ENCODE results near the gene XRCC5. TPM values are rescaled to one million over a fixed set of nuclear protein-coding genes. Genes with fewer than 3 reads are reported as not detected.
"Not testable (repeated sequence)": the region's sequence is repeated elsewhere in the genome, so short reads cannot be mapped to it uniquely, and the experiment has no call there.

XRCC5 gene
- total and polyA plus RNA-seq, 2 donors (not counting 1 experiment from before 2014, with no cell fraction given), result 45.5 to 198 TPM

GRCh38 chr2:216080048-216080447 lies 29.1 kb upstream of the XRCC5 start:
- H2AFZ ChIP-seq (ENCODE audit: insufficient read depth, low read depth, low read length, poor library complexity, severe bottlenecking); H3K27ac ChIP-seq (ENCODE audit: low read length in 2 of 2); H3K27me3 Mint-ChIP-seq; H3K4me3 ChIP-seq (ENCODE audit: control extremely low read depth in 1 of 5, extremely low read depth in 1 of 5, insufficient read depth in 1 of 5, low read depth in 2 of 5, low read length in 4 of 5); H3K27ac Mint-ChIP-seq; H3K4me2 ChIP-seq (replicated peaks; ENCODE audit: low read depth, low read length, poor library complexity, severe bottlenecking); ATAC-seq (ENCODE audit: low read depth); H3K9me3 Mint-ChIP-seq (ENCODE audit: insufficient read depth); H3K36me3 ChIP-seq (replicated peaks in 1 of 2; ENCODE audit: control extremely low read depth in 1 of 2, control insufficient read depth in 1 of 2, extremely low read depth in 1 of 2, insufficient read depth in 2 of 2, low read length in 1 of 2); H3K9ac ChIP-seq (ENCODE audit: low read length); H4K20me1 ChIP-seq (ENCODE audit: control insufficient read depth, insufficient read depth, low read length, poor library complexity, severe bottlenecking); DNase-seq; POLR2A ChIA-PET; H3K27me3 ChIP-seq (replicated peaks in 1 of 4; ENCODE audit: control extremely low read depth in 1 of 4, control insufficient read depth in 3 of 4, insufficient read depth in 4 of 4, low read length in 3 of 4); H3K9me3 ChIP-seq (ENCODE audit: control extremely low read depth in 1 of 3, control insufficient read depth in 2 of 3, insufficient read depth in 1 of 3, low read length in 2 of 3): not testable (repeated sequence)
- CTCF ChIA-PET, result interaction anchor here (2.4 kb wide), 1 partner anchor 47 kb away, joined by 17 read pairs; no protein-coding TSS in a partner anchor
- 100% methylated on average over 5 of the region's 10 CpGs for WGBS (ENCODE audit: insufficient coverage)
- H3K4me1 ChIP-seq (ENCODE audit: control insufficient read depth in 2 of 2, insufficient read depth in 2 of 2, low read length in 2 of 2), result peaks cover 36 to 38% of the 10 kb centered on the region in 2 donors
- intact Hi-C loops (cut with micrococcal nuclease), result loop anchor here (2.0 to 5.0 kb wide), 2 partner anchors 21 to 68 kb away; partner anchors contain the start of gene MREG
- Mint-ChIP-seq H3K4me1 (peaks cover 40% of the 10 kb centered on the region), H3K4me3 (peak overlapping the region; percentile 26)
- H3K79me2 ChIP-seq (ENCODE audit: control insufficient read depth, insufficient read depth, low read length), result peaks cover 19% of the 10 kb centered on the region

GRCh38 chr2:216081012-216081411 lies 28.1 kb upstream of the XRCC5 start:
- no peaks in the 10 kb centered on the region for H3K27me3 ChIP-seq (replicated peaks in 1 of 4; ENCODE audit: control extremely low read depth in 1 of 4, control insufficient read depth in 3 of 4, insufficient read depth in 4 of 4, low read length in 3 of 4)
- H3K4me3 Mint-ChIP-seq, result peak overlapping the region; percentile 91
- H3K27me3 Mint-ChIP-seq, result no peaks in the 10 kb centered on the region
- TF ChIP-seq, protein P1, sequence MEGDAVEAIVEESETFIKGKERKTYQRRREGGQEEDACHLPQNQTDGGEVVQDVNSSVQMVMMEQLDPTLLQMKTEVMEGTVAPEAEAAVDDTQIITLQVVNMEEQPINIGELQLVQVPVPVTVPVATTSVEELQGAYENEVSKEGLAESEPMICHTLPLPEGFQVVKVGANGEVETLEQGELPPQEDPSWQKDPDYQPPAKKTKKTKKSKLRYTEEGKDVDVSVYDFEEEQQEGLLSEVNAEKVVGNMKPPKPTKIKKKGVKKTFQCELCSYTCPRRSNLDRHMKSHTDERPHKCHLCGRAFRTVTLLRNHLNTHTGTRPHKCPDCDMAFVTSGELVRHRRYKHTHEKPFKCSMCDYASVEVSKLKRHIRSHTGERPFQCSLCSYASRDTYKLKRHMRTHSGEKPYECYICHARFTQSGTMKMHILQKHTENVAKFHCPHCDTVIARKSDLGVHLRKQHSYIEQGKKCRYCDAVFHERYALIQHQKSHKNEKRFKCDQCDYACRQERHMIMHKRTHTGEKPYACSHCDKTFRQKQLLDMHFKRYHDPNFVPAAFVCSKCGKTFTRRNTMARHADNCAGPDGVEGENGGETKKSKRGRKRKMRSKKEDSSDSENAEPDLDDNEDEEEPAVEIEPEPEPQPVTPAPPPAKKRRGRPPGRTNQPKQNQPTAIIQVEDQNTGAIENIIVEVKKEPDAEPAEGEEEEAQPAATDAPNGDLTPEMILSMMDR (IDR thresholded peaks at IDR 0.05), result no peak
- TF ChIP-seq EZH2 (IDR thresholded peaks at IDR 0.05; ENCODE audit: borderline replicate concordance, insufficient read depth, low read depth, low read length, poor library complexity, severe bottlenecking), result no peak
- peaks cover 40 to 41% of the 10 kb centered on the region in 2 donors for H3K4me1 ChIP-seq (ENCODE audit: control insufficient read depth in 2 of 2, insufficient read depth in 2 of 2, low read length in 2 of 2)
- ChIA-PET CTCF (interaction anchor here (1.0 to 2.4 kb wide), 5 partner anchors 26 to 60 kb away, joined by 3 to 17 read pairs (median 6); no protein-coding TSS in a partner anchor), POLR2A (interaction anchor here (0.6 to 2.9 kb wide), 4 partner anchors 23 to 418 kb away, joined by 3 to 17 read pairs (median 7); partner anchors contain the start of genes RPL37A and XRCC5)
- H3K27ac Mint-ChIP-seq, result peak overlapping the region; percentile 80
- H3K9me3 Mint-ChIP-seq (ENCODE audit: insufficient read depth), result no peaks in the 10 kb centered on the region
- H3K9ac ChIP-seq (ENCODE audit: low read length), result peak overlapping the region; percentile 73
- peak overlapping the region; percentile 91 for H2AFZ ChIP-seq (ENCODE audit: insufficient read depth, low read depth, low read length, poor library complexity, severe bottlenecking)
- peaks cover 4% of the 10 kb centered on the region for H4K20me1 ChIP-seq (ENCODE audit: control insufficient read depth, insufficient read depth, low read length, poor library complexity, severe bottlenecking)
- WGBS (ENCODE audit: insufficient coverage), result no CpG with 5 or more reads among the region's 1 CpG
- intact Hi-C loops (cut with micrococcal nuclease), result loop anchor here (1.0 to 5.0 kb wide), 3 partner anchors 22 to 69 kb away; partner anchors contain the start of genes MREG and XRCC5
- H3K4me2 ChIP-seq (replicated peaks; ENCODE audit: low read depth, low read length, poor library complexity, severe bottlenecking), result peak overlapping the region; percentile 85
- peaks cover 15% of the 10 kb centered on the region for H3K79me2 ChIP-seq (ENCODE audit: control insufficient read depth, insufficient read depth, low read length)
- peak overlapping the region; percentile 51 to 68 for H3K27ac ChIP-seq (ENCODE audit: low read length in 2 of 2)
- no peaks in the 10 kb centered on the region for H3K36me3 ChIP-seq (replicated peaks in 1 of 2; ENCODE audit: control extremely low read depth in 1 of 2, control insufficient read depth in 1 of 2, extremely low read depth in 1 of 2, insufficient read depth in 2 of 2, low read length in 1 of 2)
- H3K4me1 Mint-ChIP-seq, result peaks cover 43% of the 10 kb centered on the region
- ATAC-seq (ENCODE audit: low read depth) (no peak), DNase-seq (no peak)
- no peaks in the 10 kb centered on the region for H3K9me3 ChIP-seq (ENCODE audit: control extremely low read depth in 1 of 3, control insufficient read depth in 2 of 3, insufficient read depth in 1 of 3, low read length in 2 of 3)
- H3K4me3 ChIP-seq (ENCODE audit: control extremely low read depth in 1 of 5, extremely low read depth in 1 of 5, insufficient read depth in 1 of 5, low read depth in 2 of 5, low read length in 4 of 5), result peak overlapping the region; percentile 63 to 87 (median 79)
